GM18951 (cell line): ENCODE results near the gene NECTIN3.

ENCODE experiments used
- POLR2A ChIP-seq: IDR thresholded peaks from 4 replicates; pipeline ENCODE4 v1.6.1; 2011; ENCODE audit warnings: mild to moderate bottlenecking; ENCODE audit not compliant: insufficient read length, insufficient read depth; ENCODE audit errors: extremely low read depth
- in situ Hi-C: fragments of 300-500 bp; cut with MboI; formaldehyde crosslinking; loops from one replicate; pipeline ENCODE4 v1.12.0; 2022; ENCODE audit warnings: low sequenced_read_pairs, mixed read lengths, inconsistent platforms; ENCODE audit not compliant: unreplicated experiment

The NECTIN3 gene

GRCh38 chr3:111190518-111190917 lies 118.9 kb downstream of the NECTIN3 start:
- in situ Hi-C loops: no loop called here
- TF ChIP-seq POLR2A: no peak

DNA sequence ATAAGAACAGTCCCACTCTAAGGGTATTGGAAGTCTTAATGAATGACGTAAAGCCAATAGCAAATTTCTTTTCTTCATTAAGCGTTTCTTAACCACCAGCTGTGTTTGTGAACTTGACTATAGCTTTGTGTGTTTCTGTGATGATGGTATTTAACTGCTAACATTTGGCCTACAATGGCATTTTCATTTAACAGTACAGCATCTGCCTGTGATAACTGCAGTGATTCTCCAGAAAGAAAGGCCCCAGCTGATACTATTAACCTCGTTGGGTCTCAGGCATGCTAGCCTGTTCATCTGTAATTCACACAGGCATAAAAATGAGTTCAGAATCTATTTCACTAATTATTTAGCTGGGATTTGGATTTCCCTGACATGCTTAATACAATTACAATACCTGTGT lies 121.9 kb downstream of the NECTIN3 start:
- in situ Hi-C loops: no loop called here

GRCh38 chr3:111194048-111194447 lies 122.4 kb downstream of the NECTIN3 start:
- TF ChIP-seq POLR2A: no peak
- in situ Hi-C loops: no loop called here

More for the DNA sequence above, 121.9 kb downstream of the NECTIN3 start:
- no peak for TF ChIP-seq POLR2A

DNA sequence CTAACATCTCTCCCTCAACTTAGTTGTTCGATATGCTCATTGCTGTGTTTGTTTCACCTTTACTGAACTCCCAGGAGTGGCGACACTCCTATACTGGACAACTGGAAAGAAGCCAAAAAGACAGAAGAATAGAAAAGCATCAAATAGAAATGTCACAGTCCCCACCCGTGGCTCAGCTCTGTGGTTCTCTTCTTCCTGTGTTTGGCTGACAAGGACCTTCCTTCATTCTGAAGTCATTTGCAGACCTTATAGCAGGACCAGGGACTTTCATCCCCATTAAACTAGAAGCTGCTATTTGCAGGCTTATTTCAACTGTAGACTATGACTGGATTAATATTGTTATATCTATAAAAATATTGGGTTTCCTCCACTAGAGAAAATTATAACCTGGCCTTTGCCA lies 125.9 kb downstream of the NECTIN3 start:
- in situ Hi-C loops: no loop called here
- TF ChIP-seq POLR2A: no peak

DNA sequence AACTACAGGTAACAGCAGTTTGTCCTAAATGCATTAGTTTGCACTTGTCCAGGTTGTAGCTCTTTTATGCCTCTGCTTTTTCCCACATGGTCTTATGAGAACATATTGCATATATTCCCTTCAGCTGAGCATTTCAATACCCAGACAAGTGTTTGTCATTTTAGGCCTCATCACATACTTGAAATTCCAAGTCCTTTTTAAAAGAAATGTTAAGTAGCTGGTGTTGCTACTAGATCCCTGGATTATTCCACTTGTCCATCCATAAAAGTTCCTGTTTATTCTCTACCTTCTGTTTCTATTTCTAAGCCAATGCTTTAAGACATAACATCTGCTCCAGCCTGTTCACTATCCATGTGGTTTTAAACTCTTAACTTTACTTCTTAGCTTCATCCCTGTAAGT lies 128.4 kb downstream of the NECTIN3 start:
- no peak for TF ChIP-seq POLR2A
- in situ Hi-C loops: no loop called here

DNA sequence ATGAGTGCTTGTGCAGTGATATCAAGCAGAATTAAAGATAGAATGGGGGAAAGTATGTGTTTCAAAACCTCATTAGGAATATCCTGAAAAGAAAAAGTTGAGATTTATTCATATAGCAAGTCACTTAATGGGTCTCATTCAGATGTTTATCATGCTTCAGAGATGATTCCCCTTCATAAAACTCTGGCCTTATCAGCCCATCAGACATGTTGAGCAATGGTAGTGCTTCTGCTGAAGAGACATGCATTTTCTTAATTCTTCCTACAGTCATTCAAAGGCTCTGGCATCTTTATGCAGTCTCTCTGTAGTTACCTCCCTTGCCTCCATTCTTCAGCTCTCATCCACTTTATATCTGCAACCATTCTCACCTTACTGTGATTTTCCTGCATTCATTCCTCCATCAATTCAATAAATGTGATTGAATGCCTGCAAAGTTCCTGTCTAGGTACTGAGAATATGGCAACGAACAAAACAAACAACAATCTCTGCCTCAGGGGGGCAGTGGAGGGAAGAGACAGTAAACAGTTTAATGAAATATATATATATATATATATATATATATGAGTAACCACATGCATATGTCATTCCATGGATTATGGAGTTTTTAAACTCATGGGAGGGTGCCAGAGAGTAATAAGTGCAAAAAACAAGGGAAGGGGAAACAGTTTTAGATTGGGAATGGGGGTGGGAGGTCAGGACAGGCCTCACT lies 138.5 kb downstream of the NECTIN3 start:
- in situ Hi-C loops: no loop called here

DNA sequence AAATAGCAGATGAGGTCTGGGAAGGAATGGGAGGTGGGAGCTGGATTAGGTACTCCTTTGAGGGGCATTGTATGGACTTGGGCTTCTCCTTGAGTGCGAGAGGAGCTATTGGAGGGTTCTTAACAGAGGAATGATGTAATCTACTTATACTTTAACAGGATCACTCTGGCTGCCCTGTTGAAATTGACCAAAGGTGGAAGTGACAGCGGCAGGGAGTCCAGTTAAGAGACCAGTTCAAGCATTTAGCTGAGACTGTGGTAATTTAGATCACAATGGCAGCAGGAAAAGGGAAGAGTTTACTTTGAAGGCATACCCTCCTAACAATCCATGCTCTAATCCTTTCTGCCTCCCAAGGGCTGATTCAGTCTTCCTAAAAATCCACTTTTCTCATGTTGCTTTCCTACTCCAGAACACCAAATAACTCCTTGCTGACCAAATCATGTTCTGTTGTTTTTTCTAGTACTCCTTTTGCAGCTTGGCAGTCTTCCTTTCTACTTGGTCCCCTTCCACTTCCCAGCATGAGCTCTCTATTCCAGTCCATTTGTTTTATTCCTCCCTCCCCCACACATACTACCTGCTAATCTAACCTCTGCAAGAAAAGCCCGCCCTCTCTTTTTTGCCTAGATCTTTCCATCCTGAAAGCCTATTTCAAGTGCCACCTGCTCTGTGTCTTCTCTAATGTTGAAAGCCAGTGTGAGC lies 139.4 kb downstream of the NECTIN3 start:
- in situ Hi-C loops: no loop called here

More for the DNA sequence above, 138.5 kb downstream of the NECTIN3 start:
- no peak for TF ChIP-seq POLR2A

DNA sequence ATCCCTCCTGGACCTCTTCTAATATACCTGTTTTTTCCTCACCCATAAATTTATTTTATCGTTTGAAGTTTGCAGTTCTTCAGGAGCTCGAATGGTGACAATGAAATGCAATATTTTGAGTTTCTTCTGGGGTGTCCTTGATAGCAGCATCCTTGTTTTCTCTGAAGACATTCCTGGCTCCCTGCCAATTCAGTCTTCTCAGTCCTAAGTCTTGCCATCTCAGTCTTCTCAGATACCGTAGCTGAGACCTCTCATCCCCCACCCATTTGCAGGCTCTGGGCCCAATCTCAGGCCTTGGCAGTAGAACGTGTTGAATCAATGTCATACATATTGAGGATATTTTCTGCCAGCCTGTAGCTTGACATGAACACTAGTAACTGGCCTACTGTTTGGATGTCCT lies 140.9 kb downstream of the NECTIN3 start:
- in situ Hi-C loops: no loop called here
- TF ChIP-seq POLR2A: no peak

More for the DNA sequence above, 139.4 kb downstream of the NECTIN3 start:
- no peak for TF ChIP-seq POLR2A

GRCh38 chr3:111215481-111215880 lies 143.9 kb downstream of the NECTIN3 start:
- in situ Hi-C loops: no loop called here
- no peak for TF ChIP-seq POLR2A

GRCh38 chr3:111218615-111219014 lies 147.0 kb downstream of the NECTIN3 start:
- in situ Hi-C loops: no loop called here
- TF ChIP-seq POLR2A: no peak

DNA sequence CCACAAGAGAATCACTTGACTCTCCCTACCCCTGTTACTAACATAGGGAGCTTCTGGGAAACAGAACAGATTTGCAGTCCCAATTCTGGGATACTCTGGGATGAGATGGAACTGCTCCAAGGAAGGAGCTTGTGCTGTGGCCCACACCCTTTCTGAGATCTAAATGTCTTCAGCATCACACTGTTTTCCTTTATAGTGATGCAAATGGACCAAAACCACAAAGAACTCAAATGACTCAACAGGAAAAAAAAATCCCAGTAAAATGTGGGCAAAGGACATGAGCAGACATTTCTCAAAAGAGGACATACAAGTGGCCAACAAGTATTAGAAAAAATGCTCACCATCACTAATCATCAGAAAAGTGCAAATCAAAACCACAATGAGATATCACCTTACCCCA lies 155.6 kb downstream of the NECTIN3 start:
- in situ Hi-C loops: no loop called here
- no peak for TF ChIP-seq POLR2A

- TF ChIP-seq POLR2A: no peak
- in situ Hi-C loops: no loop called here
Measured at GRCh38 chr3:111229301-111229700, 157.7 kb downstream of the NECTIN3 start.

- in situ Hi-C loops: no loop called here
- TF ChIP-seq POLR2A: no peak
Measured at GRCh38 chr3:111236836-111237713, 165.5 kb downstream of the NECTIN3 start.
